Parathyroid adenoma (tissue), 2 donors: ENCODE data around the gene BGN.

Experiments used
- H2AFZ ChIP-seq: fragments of 300-600 bp; sonication (generic); one replicate; pipeline ENCODE4 v1.7.0; 2017; ENCODE audit warnings: antibody characterized with exemption, mild to moderate bottlenecking
- H3K27ac ChIP-seq: fragments of 300-600 bp; sonication (generic); one replicate; pipeline ENCODE4 v1.7.0; 2017
- H3K27me3 ChIP-seq: fragments of 300-600 bp; sonication (generic); one replicate; pipeline ENCODE4 v1.7.0; 2017; ENCODE audit warnings: low read length; ENCODE audit not compliant: control insufficient read depth, insufficient read depth
- H3K36me3 ChIP-seq: fragments of 300-600 bp; sonication (generic); one replicate; pipeline ENCODE4 v1.7.0; 2017; ENCODE audit warnings: low read length; ENCODE audit not compliant: control insufficient read depth, insufficient read depth
- H3K4me1 ChIP-seq: fragments of 300-600 bp; sonication (generic); one replicate; pipeline ENCODE4 v1.7.0; 2017; ENCODE audit warnings: control low read depth
- H3K4me2 ChIP-seq: fragments of 300-600 bp; sonication (generic); one replicate; pipeline ENCODE4 v1.7.0; 2017; ENCODE audit warnings: low read length
- H3K4me3 ChIP-seq: fragments of 300-600 bp; sonication (generic); one replicate; pipeline ENCODE4 v1.7.0; 2017; ENCODE audit warnings: low read depth, low read length
- H3K79me2 ChIP-seq: fragments of 300-600 bp; sonication (generic); one replicate; pipeline ENCODE4 v1.7.0; 2017; ENCODE audit warnings: control low read depth
- H3K9ac ChIP-seq: fragments of 300-600 bp; sonication (generic); one replicate; pipeline ENCODE4 v1.7.0; 2017; ENCODE audit warnings: mild to moderate bottlenecking
- H3K9me3 ChIP-seq: fragments of 300-600 bp; sonication (generic); one replicate; pipeline ENCODE4 v1.7.0; 2017; ENCODE audit warnings: low read length; ENCODE audit not compliant: control insufficient read depth
- CTCF ChIP-seq: fragments of 300-600 bp; sonication (generic); IDR thresholded peaks from one replicate; pipeline ENCODE4 v1.7.0; 2017; ENCODE audit warnings: antibody characterized with exemption, mild to moderate bottlenecking
- donor health status: primary hyperparathyroidism.

Gene BGN

GRCh38 chrX:153544727-153545126, 49.9 kb downstream of the BGN start:
- H3K79me2 ChIP-seq, result no peaks in the 10 kb centered on the region

GRCh38 chrX:153546386-153546785, 51.6 kb downstream of the BGN start:
- Histone ChIP-seq H3K9me3 (no peaks in the 10 kb centered on the region), H3K79me2 (no peaks in the 10 kb centered on the region), H3K4me3 (no peak overlapping the region), H3K9ac (no peak overlapping the region), H3K4me1 (no peaks in the 10 kb centered on the region), H2AFZ (no peak overlapping the region), H3K4me2 (no peak overlapping the region), H3K27me3 (no peaks in the 10 kb centered on the region), H3K27ac (no peak overlapping the region), H3K36me3 (no peaks in the 10 kb centered on the region)
- no peak for TF ChIP-seq CTCF

More at GRCh38 chrX:153544727-153545126, 49.9 kb downstream of the BGN start:
- TF ChIP-seq CTCF, result no peak
- Histone ChIP-seq H3K4me3 (no peak overlapping the region), H3K27me3 (no peaks in the 10 kb centered on the region), H3K9ac (no peak overlapping the region), H3K4me2 (no peak overlapping the region), H3K27ac (no peak overlapping the region), H3K9me3 (no peaks in the 10 kb centered on the region), H3K36me3 (no peaks in the 10 kb centered on the region), H2AFZ (no peak overlapping the region), H3K4me1 (no peaks in the 10 kb centered on the region)

GRCh38 chrX:153547195-153547594, 52.4 kb downstream of the BGN start:
- Histone ChIP-seq H3K79me2 (no peaks in the 10 kb centered on the region), H3K4me3 (no peak overlapping the region), H3K27ac (no peak overlapping the region), H3K9me3 (no peaks in the 10 kb centered on the region), H3K9ac (no peak overlapping the region), H3K4me1 (no peaks in the 10 kb centered on the region), H3K4me2 (no peak overlapping the region), H3K36me3 (no peaks in the 10 kb centered on the region), H2AFZ (no peak overlapping the region), H3K27me3 (no peaks in the 10 kb centered on the region)
- no peak for TF ChIP-seq CTCF

- Histone ChIP-seq H3K79me2 (no peaks in the 10 kb centered on the region), H3K9ac (no peak overlapping the region), H3K27me3 (no peaks in the 10 kb centered on the region), H3K9me3 (no peaks in the 10 kb centered on the region), H3K4me1 (no peaks in the 10 kb centered on the region), H3K36me3 (no peaks in the 10 kb centered on the region), H3K27ac (no peak overlapping the region), H2AFZ (no peak overlapping the region), H3K4me2 (no peak overlapping the region), H3K4me3 (no peak overlapping the region)
- no peak for TF ChIP-seq CTCF
These were observed 54.5 kb downstream of the BGN start for GRCh38 chrX:153549231-153549630.

- Histone ChIP-seq H3K36me3 (no peaks in the 10 kb centered on the region), H3K9me3 (no peaks in the 10 kb centered on the region), H3K4me3 (no peak overlapping the region), H3K79me2 (no peaks in the 10 kb centered on the region), H3K4me2 (no peak overlapping the region), H3K27me3 (no peaks in the 10 kb centered on the region), H3K27ac (no peak overlapping the region), H3K9ac (no peak overlapping the region), H2AFZ (no peak overlapping the region), H3K4me1 (no peaks in the 10 kb centered on the region)
- no peak for TF ChIP-seq CTCF
These were observed 55.0 kb downstream of the BGN start for GRCh38 chrX:153549807-153550206.
